Iris pigment epithelial cell (primary cell): ENCODE data around the gene SLC35E2B.

Source experiments
- DNase-seq: peaks from one replicate; pipeline ENCODE4 v3.0.0-alpha.2; 2011; ENCODE audit warnings: low read depth

Gene SLC35E2B

GRCh38 chr1:1609822-1610485, 82.6 kb downstream of the SLC35E2B start:
- no peak for DNase-seq
